Endothelial cell of umbilical vein (primary cell): ENCODE measurements around the gene BCL11B. TPM values are rescaled to one million over a fixed set of nuclear protein-coding genes. Genes with fewer than 3 reads are reported as not detected.

Source experiments
- BruUV-seq: library from RNA; stranded (reverse); fragments of 400-500 nt; replicated peaks from 2 replicates; lab custom pipeline; 2021; lab: Mats Ljungman, UMichigan
- CTCF ChIA-PET: fragments of 300-600, 350-600 bp; sonication (Branson Sonifier 250); formaldehyde crosslinking; loops from one replicate; lab custom pipeline; 2021; ENCODE audit warnings: antibody characterized with exemption, inconsistent platforms; lab: Charles Lee
- POLR2A ChIA-PET: fragments of 300-600, 350-600 bp; sonication (Branson Sonifier 250); formaldehyde crosslinking; loops from one replicate; lab custom pipeline; 2021; ENCODE audit warnings: antibody characterized with exemption, inconsistent platforms; lab: Charles Lee
- DNase-seq: peaks from one replicate; pipeline ENCODE4 v3.0.0-alpha.2; 2011; ENCODE audit warnings: low read depth, low spot score
- FAIRE-seq: peaks from 2 replicates; lab custom pipeline; 2011; peaks lifted over from hg19 to GRCh38; lab: Jason Lieb, UNC
- H2AFZ ChIP-seq: 2 replicates; pipeline ENCODE4 v1.6.0; 2012; ENCODE audit warnings: low read depth, low read length, control low read depth, inconsistent platforms
- H3K27ac ChIP-seq: 2 replicates; pipeline ENCODE4 v1.5.1; 2011; ENCODE audit warnings: low read depth, mild to moderate bottlenecking, control low read depth, low read length, moderate library complexity; ENCODE audit not compliant: insufficient read depth
- H3K27me3 ChIP-seq, 2 experiments: 2 replicates each; pipeline versions ENCODE4 v1.6.0 to v1.6.1; 2011; ENCODE audit warnings: low read length in 2 of 2, mixed read lengths in 1 of 2; ENCODE audit not compliant: control insufficient read depth in 2 of 2, insufficient read depth in 2 of 2
- H3K36me3 ChIP-seq, 2 experiments: 2 replicates in 1 of 2; 3 replicates in 1 of 2; pipeline ENCODE4 v1.5.1; 2011; ENCODE audit warnings: low read length in 2 of 2, mild to moderate bottlenecking in 1 of 2, moderate library complexity in 1 of 2; ENCODE audit not compliant: control insufficient read depth in 2 of 2, insufficient read depth in 2 of 2; ENCODE audit errors: extremely low read depth in 1 of 2
- H3K4me1 ChIP-seq: 3 replicates; pipeline ENCODE4 v1.5.1; 2011; ENCODE audit warnings: mild to moderate bottlenecking, low read length; ENCODE audit not compliant: control insufficient read depth, insufficient read depth; ENCODE audit errors: extremely low read depth
- H3K4me2 ChIP-seq: 2 replicates; pipeline ENCODE4 v1.6.1; 2011; ENCODE audit warnings: low read length, control low read depth, mixed read lengths; ENCODE audit not compliant: insufficient read depth
- H3K4me3 ChIP-seq, 3 experiments: fragments of 200-600 bp in 1 of 3; sonication (generic), shearing (Covaris generic) in 1 of 3; replicated peaks in 1 of 3; 2 replicates each; pipeline ENCODE4 v1.5.1; 2011 to 2016; ENCODE audit warnings: control low read depth in 3 of 3, low read length in 3 of 3, mild to moderate bottlenecking in 2 of 3, inconsistent platforms in 1 of 3, low read depth in 1 of 3, moderate library complexity in 1 of 3; ENCODE audit not compliant: insufficient read depth in 1 of 3
- H3K79me2 ChIP-seq: 2 replicates; pipeline ENCODE4 v1.6.0; 2012; ENCODE audit warnings: low read length, inconsistent platforms; ENCODE audit not compliant: control insufficient read depth, insufficient read depth
- H3K9ac ChIP-seq: replicated peaks from 2 replicates; pipeline ENCODE3; 2011; ENCODE audit warnings: low read length, control low read depth; ENCODE audit not compliant: insufficient read depth; ENCODE audit errors: extremely low read depth
- H3K9me1 ChIP-seq: replicated peaks from 3 replicates; pipeline ENCODE4 v1.6.0; 2011; ENCODE audit warnings: mild to moderate bottlenecking, low read length; ENCODE audit not compliant: control insufficient read depth, insufficient read depth; ENCODE audit errors: extremely low read depth
- H3K9me3 ChIP-seq: replicated peaks from 2 replicates; pipeline ENCODE4 v1.5.1; 2012; ENCODE audit warnings: low read length, inconsistent platforms; ENCODE audit not compliant: control insufficient read depth, insufficient read depth
- H4K20me1 ChIP-seq: replicated peaks from 2 replicates; pipeline ENCODE3; 2011; ENCODE audit warnings: mild to moderate bottlenecking, low read length; ENCODE audit not compliant: control insufficient read depth, insufficient read depth; ENCODE audit errors: extremely low read depth
- FOS ChIP-seq: IDR thresholded peaks from 2 replicates; pipeline ENCODE4 v1.6.1; 2011; ENCODE audit warnings: mild to moderate bottlenecking, low read length, moderate library complexity, borderline replicate concordance; ENCODE audit not compliant: insufficient read depth
- MYC ChIP-seq: IDR thresholded peaks from one replicate; pipeline ENCODE4 v1.6.1; 2011; ENCODE audit warnings: mild to moderate bottlenecking, low read depth, low read length
- POLR2A ChIP-seq: IDR thresholded peaks from 2 replicates; pipeline ENCODE4 v1.6.1; 2012; ENCODE audit warnings: low read depth, mild to moderate bottlenecking, control low read depth, low read length
- POLR2AphosphoS5 ChIP-seq: IDR thresholded peaks from 2 replicates; pipeline ENCODE4 v1.6.1; 2012; ENCODE audit warnings: low read depth, mild to moderate bottlenecking, control low read depth, low read length, moderate library complexity; ENCODE audit not compliant: insufficient read depth
- dilution Hi-C: fragments of 300-500 bp; cut with MboI; formaldehyde crosslinking; loops from one replicate; pipeline ENCODE4 v1.15.0; 2019; ENCODE audit warnings: low sequenced_read_pairs; ENCODE audit not compliant: extremely low pct_ligation_motif_present
- intact Hi-C: fragments of 100-400 bp; cut with micrococcal nuclease; formaldehyde crosslinking; loops from one replicate; pipeline ENCODE4 v1.10.0; 2022
- polyA plus RNA-seq, 4 experiments: library from polyadenylated mRNA; depleted of rRNA in 3 of 4; stranded (reverse) in 3 of 4; unstranded in 1 of 4; fragments of >200 nt; gene quantifications; 2 replicates each; pipeline versions ENCODE4 v1.2.1 to v1.2.3, GENCODE V29; 2011 to 2012; ENCODE audit warnings: missing spikeins in 1 of 4
- total RNA-seq: library from RNA; stranded (reverse); gene quantifications from 2 replicates; pipeline ENCODE4 v1.2.3, GENCODE V29; 2021
- TF ChIP-seq, protein P1 (sequence below): IDR thresholded peaks from 2 replicates; pipeline ENCODE4 v1.6.1; 2011; ENCODE audit not compliant: insufficient read depth, insufficient read length

The BCL11B gene
- total and polyA plus RNA-seq, 2 donors (not counting 3 experiments of a cell fraction or from before 2014, with no cell fraction given): 0.03 to 0.07 TPM

DNA sequence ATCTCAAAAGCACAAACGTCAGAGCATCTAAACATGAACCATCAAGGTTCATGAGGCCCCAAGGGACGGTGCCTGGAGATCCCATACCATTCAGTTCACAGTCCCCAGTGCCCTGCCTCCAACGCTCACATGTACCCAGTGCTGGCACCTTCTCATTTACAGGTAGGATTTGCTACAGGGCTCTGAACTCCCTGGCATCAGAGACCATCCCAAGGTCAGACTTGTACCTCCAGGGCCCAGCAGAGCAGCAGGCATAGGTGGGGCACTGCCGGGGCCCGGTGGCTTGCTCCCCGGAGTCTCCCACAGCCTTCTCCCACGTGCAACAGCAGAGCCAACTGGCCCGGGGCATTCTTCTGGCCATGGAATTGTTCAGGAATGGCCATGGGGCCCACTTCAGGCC, 114.8 kb downstream of the BCL11B start:
- Histone ChIP-seq H3K4me3 (no peak overlapping the region), H4K20me1 (no peaks in the 10 kb centered on the region), H3K36me3 (no peaks in the 10 kb centered on the region), H3K9ac (no peak overlapping the region), H3K9me1 (no peaks in the 10 kb centered on the region), H3K27ac (no peak overlapping the region), H3K27me3 (no peaks in the 10 kb centered on the region), H3K9me3 (no peaks in the 10 kb centered on the region), H2AFZ (no peak overlapping the region), H3K4me2 (no peak overlapping the region), H3K79me2 (no peaks in the 10 kb centered on the region), H3K4me1 (no peaks in the 10 kb centered on the region)
- FAIRE-seq (no peak), DNase-seq (no peak)
- TF ChIP-seq, protein P1, sequence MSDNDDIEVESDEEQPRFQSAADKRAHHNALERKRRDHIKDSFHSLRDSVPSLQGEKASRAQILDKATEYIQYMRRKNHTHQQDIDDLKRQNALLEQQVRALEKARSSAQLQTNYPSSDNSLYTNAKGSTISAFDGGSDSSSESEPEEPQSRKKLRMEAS: no peak
- TF ChIP-seq MYC (no peak), POLR2A (no peak), FOS (no peak)
- intact Hi-C loops (no loop called here), dilution Hi-C loops (no loop called here)
- ChIA-PET POLR2A (no interaction called here), CTCF (no interaction called here)
- BruUV-seq: no TSS peak

DNA sequence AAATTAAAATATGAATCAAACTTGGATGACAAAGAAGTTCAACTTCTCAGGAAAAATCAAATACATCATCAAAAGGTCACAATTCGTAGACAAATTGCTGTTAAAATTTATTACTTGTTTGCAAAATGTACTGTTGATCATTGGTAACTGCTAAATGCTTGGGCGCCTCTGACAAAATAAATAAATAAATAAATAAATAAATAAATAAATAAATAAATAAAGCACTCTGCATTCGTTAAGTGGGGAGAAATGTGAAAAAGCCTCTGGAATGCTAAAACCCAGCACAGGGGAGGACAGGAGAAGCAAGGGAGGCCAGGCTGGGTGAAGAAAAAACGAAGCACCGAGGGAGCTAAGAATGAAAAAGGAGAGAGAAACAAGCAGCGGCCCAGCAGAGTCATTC, 115.2 kb downstream of the BCL11B start:
- H3K9me3 ChIP-seq: no peaks in the 10 kb centered on the region
- no peaks in the 10 kb centered on the region for H3K27me3 ChIP-seq
- dilution Hi-C loops: no loop called here
- TF ChIP-seq POLR2AphosphoS5: no peak
- TF ChIP-seq, protein P1: no peak
- no peaks in the 10 kb centered on the region for H3K4me1 ChIP-seq
- intact Hi-C loops: no loop called here
- H3K79me2 ChIP-seq: no peaks in the 10 kb centered on the region
- BruUV-seq: no TSS peak
- H3K27ac ChIP-seq: no peak overlapping the region
- FAIRE-seq (no peak), DNase-seq (no peak)
- no peak overlapping the region for H3K4me3 ChIP-seq
- POLR2A ChIA-PET: no interaction called here
- no peak overlapping the region for H3K9ac ChIP-seq
- CTCF ChIA-PET: no interaction called here
- H3K36me3 ChIP-seq: no peaks in the 10 kb centered on the region
- H3K4me2 ChIP-seq: no peak overlapping the region
- H4K20me1 ChIP-seq: no peaks in the 10 kb centered on the region
- no peak overlapping the region for H2AFZ ChIP-seq
- H3K9me1 ChIP-seq: no peaks in the 10 kb centered on the region
